ENCODE results near the gene AKAP6.

- TF ChIP-seq POLR2AphosphoS5 (IDR thresholded peaks at IDR 0.05; ENCODE audit: low read depth, low read length) (no peak), POLR2A (IDR thresholded peaks at IDR 0.05; ENCODE audit: low read depth, low read length) (no peak), TAF1 (IDR thresholded peaks at IDR 0.05; ENCODE audit: borderline replicate concordance, low read depth, low read length) (no peak)
Observed at GRCh38 chr14:32561520-32561919, 232.4 kb downstream of the AKAP6 start.
